Measurements from ENCODE around the gene PNPLA7. TPM values are rescaled to one million over a fixed set of nuclear protein-coding genes. Genes with fewer than 3 reads are reported as not detected.

PNPLA7 gene
- total and polyA plus RNA-seq, 2 of the 8 experiments (the other 6 are each of a cell fraction or from before 2014, with no cell fraction given) = 0.35 to 0.47 TPM

- TF ChIP-seq POLR2AphosphoS5 (IDR thresholded peaks at IDR 0.05; ENCODE audit: low read depth, low read length) = no peak; the same call in 1 of the 2 replicates
- TF ChIP-seq CREB1 (IDR thresholded peaks at IDR 0.05) = peak; percentile 75
- no peak for TF ChIP-seq SIX5 (IDR thresholded peaks at IDR 0.05; ENCODE audit: low read depth, low read length)
- TF ChIP-seq ATF2 (IDR thresholded peaks at IDR 0.05; ENCODE audit: low read length) = no peak
- no peak for TF ChIP-seq NRF1 (IDR thresholded peaks at IDR 0.05; ENCODE audit: low read depth, low read length)
- TF ChIP-seq FOSL1 (IDR thresholded peaks at IDR 0.05; ENCODE audit: insufficient read depth, low read depth, low read length) = peak; percentile 39; the same call in 1 of the 2 replicates
- TF ChIP-seq CEBPB (IDR thresholded peaks at IDR 0.05; ENCODE audit: low read depth, low read length) = no peak
- TF ChIP-seq NANOG (IDR thresholded peaks at IDR 0.05; ENCODE audit: insufficient read depth, low read depth, low read length, poor library complexity, severe bottlenecking) = no peak
- TF ChIP-seq E2F6 (IDR thresholded peaks at IDR 0.05) = peak; percentile 17; the same call in 1 of the 2 replicates
- peak; percentile 66; the same call in 1 of the 2 replicates for TF ChIP-seq TAF1 (IDR thresholded peaks at IDR 0.05; ENCODE audit: low read depth, low read length)
- TF ChIP-seq SP2 (IDR thresholded peaks at IDR 0.05; ENCODE audit: low read length) = peak; percentile 37; the same call in 1 of the 2 replicates
- no peak for TF ChIP-seq SIRT6 (IDR thresholded peaks at IDR 0.05; ENCODE audit: low read length)
- TF ChIP-seq TBP (IDR thresholded peaks at IDR 0.05; ENCODE audit: low read depth, low read length) = peak; percentile 68
- no peak for TF ChIP-seq CTBP2 (IDR thresholded peaks at IDR 0.05; ENCODE audit: borderline replicate concordance, insufficient read depth, insufficient read length, low read length)
- no peak for TF ChIP-seq POU5F1 (IDR thresholded peaks at IDR 0.05; ENCODE audit: low read depth, low read length)
- TF ChIP-seq MAFK (IDR thresholded peaks at IDR 0.05; ENCODE audit: low read depth, low read length) = no peak
- TF ChIP-seq KDM5A (IDR thresholded peaks at IDR 0.05; ENCODE audit: low read length) = no peak
These were observed 28.5 kb upstream of the PNPLA7 start, which contains the start of gene DPH7 (continued) for GRCh38 chr9:137578518-137579258.

Data from H1 (cell line).